B cell (primary cell): Measurements from ENCODE around the gene HS3ST6. TPM values are rescaled to one million over a fixed set of nuclear protein-coding genes. Genes with fewer than 3 reads are reported as not detected.

Experiments
- ATAC-seq: fragments of 200-7000 bp; cut with Tn5 transposase; one replicate; pipeline ENCODE4 v1.10.0; 2021; ENCODE audit warnings: low read depth, mild to moderate bottlenecking, moderate number of reproducible peaks, moderate library complexity
- CTCF ChIA-PET: fragments of 350-600 bp; sonication (Branson Sonifier 250); formaldehyde crosslinking; loops from one replicate; lab custom pipeline; 2021; ENCODE audit warnings: antibody characterized with exemption, inconsistent platforms; lab: Charles Lee
- POLR2A ChIA-PET: fragments of 350-600 bp; sonication (Branson Sonifier 250); formaldehyde crosslinking; loops from one replicate; lab custom pipeline; 2021; ENCODE audit warnings: antibody characterized with exemption; lab: Charles Lee
- DNase-seq: peaks from one replicate; pipeline ENCODE4 v3.0.0; 2013
- H2AFZ ChIP-seq: 2 replicates; pipeline ENCODE4 v1.6.1; 2012; ENCODE audit warnings: mild to moderate bottlenecking, low read depth, low read length; ENCODE audit not compliant: insufficient read depth, poor library complexity, severe bottlenecking
- H3K27ac ChIP-seq, 2 donors: 1 replicate in 1 of 2; 2 replicates in 1 of 2; pipeline ENCODE4 v1.5.1; 2012 to 2013; ENCODE audit warnings: low read length in 2 of 2, mild to moderate bottlenecking in 2 of 2, moderate library complexity in 1 of 2
- H3K27me3 ChIP-seq, 4 experiments: fragments of 200-600 bp in 1 of 4; sonication (generic) in 1 of 4; replicated peaks in 1 of 4; 1 replicate in 2 of 4; 2 replicates in 2 of 4; pipeline versions ENCODE4 v1.6.1 to v1.7.0; 2013 to 2016; ENCODE audit warnings: low read length in 3 of 4, mild to moderate bottlenecking in 2 of 4, mixed read lengths in 1 of 4, moderate library complexity in 1 of 4; ENCODE audit not compliant: insufficient read depth in 4 of 4, control insufficient read depth in 3 of 4; ENCODE audit errors: control extremely low read depth in 1 of 4
- H3K36me3 ChIP-seq, 2 experiments: replicated peaks in 1 of 2; 1 replicate in 1 of 2; 2 replicates in 1 of 2; pipeline versions ENCODE4 v1.6.1 to v1.7.1; 2013; ENCODE audit warnings: low read length in 1 of 2; ENCODE audit not compliant: insufficient read depth in 2 of 2, control insufficient read depth in 1 of 2; ENCODE audit errors: control extremely low read depth in 1 of 2, extremely low read depth in 1 of 2
- H3K4me1 ChIP-seq, 2 donors: fragments of 200-600 bp in 1 of 2; sonication (generic) in 1 of 2; 1 replicate in 1 of 2; 2 replicates in 1 of 2; pipeline versions ENCODE4 v1.5.1 to v1.6.1; 2013 to 2017; ENCODE audit warnings: low read length in 2 of 2; ENCODE audit not compliant: control insufficient read depth in 2 of 2, insufficient read depth in 2 of 2
- H3K4me2 ChIP-seq: replicated peaks from 2 replicates; pipeline ENCODE3; 2012; ENCODE audit warnings: mild to moderate bottlenecking, low read depth, low read length; ENCODE audit not compliant: poor library complexity, severe bottlenecking
- H3K4me3 ChIP-seq, 5 experiments: fragments of 200-600 bp in 1 of 5; sonication (generic) in 1 of 5; 1 replicate in 3 of 5; 2 replicates in 2 of 5; pipeline versions ENCODE4 v1.5.1 to v1.7.0; 2011 to 2016; ENCODE audit warnings: low read length in 4 of 5, mild to moderate bottlenecking in 4 of 5, low read depth in 2 of 5, control low read depth in 1 of 5, moderate library complexity in 1 of 5; ENCODE audit not compliant: insufficient read depth in 1 of 5; ENCODE audit errors: control extremely low read depth in 1 of 5, extremely low read depth in 1 of 5
- H3K79me2 ChIP-seq: fragments of 200-600 bp; sonication (generic); one replicate; pipeline ENCODE4 v1.6.0; 2016; ENCODE audit warnings: low read length; ENCODE audit not compliant: control insufficient read depth, insufficient read depth
- H3K9ac ChIP-seq: fragments of 200-600 bp; sonication (generic); 2 replicates; pipeline ENCODE4 v1.6.1; 2017; ENCODE audit warnings: mild to moderate bottlenecking, low read length, moderate library complexity
- H3K9me3 ChIP-seq, 3 donors: one replicate each; pipeline versions ENCODE4 v1.6.1 to v1.7.1; 2013; ENCODE audit warnings: low read length in 2 of 3; ENCODE audit not compliant: control insufficient read depth in 2 of 3, insufficient read depth in 1 of 3; ENCODE audit errors: control extremely low read depth in 1 of 3
- H4K20me1 ChIP-seq: 2 replicates; pipeline ENCODE4 v1.6.0; 2012; ENCODE audit warnings: mild to moderate bottlenecking, low read length; ENCODE audit not compliant: insufficient read depth, control insufficient read depth, poor library complexity, severe bottlenecking
- H3K27ac Mint-ChIP-seq: one replicate; pipeline ENCODE4 v1.8.0; 2021; ENCODE audit warnings: mixed read lengths
- H3K27me3 Mint-ChIP-seq: one replicate; pipeline ENCODE4 v1.8.0; 2021; ENCODE audit warnings: mixed read lengths
- H3K4me1 Mint-ChIP-seq: one replicate; pipeline ENCODE4 v1.8.0; 2021; ENCODE audit warnings: mixed read lengths
- H3K4me3 Mint-ChIP-seq: one replicate; pipeline ENCODE4 v1.8.0; 2021; ENCODE audit warnings: mixed read lengths
- H3K9me3 Mint-ChIP-seq: one replicate; pipeline ENCODE4 v1.8.0; 2022; ENCODE audit warnings: mixed read lengths; ENCODE audit not compliant: insufficient read depth
- CTCF ChIP-seq: fragments of 200-600 bp; IDR thresholded peaks from one replicate; pipeline ENCODE4 v1.8.0; 2022; ENCODE audit warnings: antibody characterized with exemption, mild to moderate bottlenecking
- EZH2 ChIP-seq: IDR thresholded peaks from 2 replicates; pipeline ENCODE4 v1.6.1; 2012; ENCODE audit warnings: borderline replicate concordance, low read depth, mild to moderate bottlenecking, moderate library complexity, low read length; ENCODE audit not compliant: insufficient read depth, poor library complexity, severe bottlenecking
- WGBS: methylation state at CpG from one replicate; pipeline ENCODE4 v1.1.5; 2013; ENCODE audit warnings: missing lambda C conversion rate; ENCODE audit not compliant: insufficient coverage; 5-methylcytosine and 5-hydroxymethylcytosine counted together
- intact Hi-C: fragments of 100-400 bp; cut with micrococcal nuclease; formaldehyde crosslinking; loops from one replicate; pipeline ENCODE4 v1.10.0; 2022
- polyA plus RNA-seq: library from polyadenylated mRNA; depleted of rRNA; stranded (reverse); fragments of >200 nt; gene quantifications from 2 replicates; pipeline ENCODE4 v1.2.3, GENCODE V29; 2012
- total RNA-seq, 2 donors: library from RNA; stranded (reverse); fragments of 120-200 nt in 1 of 2; gene quantifications; 1 replicate in 1 of 2; 2 replicates in 1 of 2; pipeline versions ENCODE4 v1.2.3 to v1.2.4, GENCODE V29; 2013 to 2022

The HS3ST6 gene
- total and polyA plus RNA-seq, 2 donors (not counting 1 experiment from before 2014, with no cell fraction given), result not detected

GRCh38 chr16:1929105-1929504 is 10.9 kb upstream of the HS3ST6 start:
- peak overlapping the region; percentile 66 for H3K27ac Mint-ChIP-seq
- peak overlapping the region; percentile 58 for H3K9ac ChIP-seq

More at GRCh38 chr16:1929105-1929504, 10.9 kb upstream of the HS3ST6 start:
- no peaks in the 10 kb centered on the region for H3K79me2 ChIP-seq
- CTCF ChIA-PET, result interaction anchor here (0.5 to 2.3 kb wide), 11 partner anchors 13 to 391 kb away, joined by 3 to 14 read pairs (median 4); partner anchors contain the start of genes MSRB1, NUBP2 and SPSB3
- no peaks in the 10 kb centered on the region for H4K20me1 ChIP-seq
- peak overlapping the region; percentile 91 for H2AFZ ChIP-seq
- H3K27me3 Mint-ChIP-seq, result peaks cover 7% of the 10 kb centered on the region
- peak; percentile 3 for ATAC-seq
- POLR2A ChIA-PET, result interaction anchor here (0.6 to 1.6 kb wide), 4 partner anchors 14 to 226 kb away, joined by 3 to 8 read pairs (median 4); partner anchors contain the start of genes EME2, MRPS34, MSRB1 and TRAF7
- intact Hi-C loops, result loop anchor here (1.0 to 5.0 kb wide), 3 partner anchors 13 to 157 kb away; partner anchors contain the start of genes EME2, MRPS34, NDUFB10 and NME3
- peak overlapping the region in 1 of 2 donors; percentile 27 for H3K27ac ChIP-seq
- WGBS, result 12% methylated on average over 7 of the region's 11 CpGs
- H3K27me3 ChIP-seq, result peaks cover 0 to 12% (median 4%) of the 10 kb centered on the region in 4 experiments
- H3K9me3 ChIP-seq, result peaks cover 0 to 4% (median 0%) of the 10 kb centered on the region in 3 donors
- peaks cover 4 to 10% of the 10 kb centered on the region in 2 donors for H3K4me1 ChIP-seq
- no peak for DNase-seq
- H3K4me1 Mint-ChIP-seq, result peaks cover 4% of the 10 kb centered on the region
- H3K4me3 Mint-ChIP-seq, result peak overlapping the region; percentile 78
- no peaks in the 10 kb centered on the region for H3K36me3 ChIP-seq
- peak overlapping the region; percentile 96 for H3K4me2 ChIP-seq
- TF ChIP-seq EZH2, result no peak
- TF ChIP-seq CTCF, result no peak
- H3K9me3 Mint-ChIP-seq, result no peaks in the 10 kb centered on the region
- H3K4me3 ChIP-seq, result peak overlapping the region in 4 of 5 experiments; percentile 43 to 65 (median 58)
